ENCODE data around the gene PROM2. TPM values are rescaled to one million over a fixed set of nuclear protein-coding genes. Genes with fewer than 3 reads are reported as not detected.

The PROM2 gene
- total RNA-seq, 2 experiments from 2014 or later: 0.23 to 0.44 TPM

DNA sequence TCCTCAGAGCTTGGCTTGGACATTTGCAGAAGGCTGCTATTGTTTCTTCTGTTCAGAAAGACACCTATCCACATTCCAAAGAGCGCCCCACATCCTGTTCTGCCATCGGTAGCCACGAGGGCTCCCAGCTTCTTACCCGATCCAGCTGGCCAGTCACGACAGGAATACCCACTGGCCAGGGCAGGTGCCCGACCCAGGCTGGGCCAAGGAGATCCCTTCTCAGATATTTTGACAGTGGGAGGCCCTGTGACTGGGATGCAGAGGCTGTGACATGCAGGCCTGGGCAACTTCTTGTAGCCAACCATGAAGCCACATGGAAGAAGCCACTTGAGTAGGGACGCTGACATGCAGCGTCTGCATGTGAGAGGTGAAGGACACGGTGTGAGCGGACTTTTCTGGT lies 57.4 kb downstream of the PROM2 start:
- Mint-ChIP-seq H3K27me3 (no peaks in the 10 kb centered on the region), H3K4me1 (no peaks in the 10 kb centered on the region), H3K36me3 (ENCODE audit: low read depth) (no peaks in the 10 kb centered on the region), H3K4me3 (no peak overlapping the region), H3K27ac (no peak overlapping the region), H3K9me3 (ENCODE audit: low read depth) (no peaks in the 10 kb centered on the region)
- ChIA-PET CTCF (no interaction called here), POLR2A (interaction anchor here (0.6 kb wide), 1 partner anchor 70 kb away, joined by 3 read pairs; no protein-coding TSS in a partner anchor)
- ATAC-seq: no peak
- no peak for DNase-seq
- intact Hi-C loops (cut with DNase I, micrococcal nuclease): no loop called here

- no peaks in the 10 kb centered on the region for H3K27me3 Mint-ChIP-seq
- ATAC-seq: no peak
- H3K36me3 Mint-ChIP-seq (ENCODE audit: low read depth): no peaks in the 10 kb centered on the region
- CTCF ChIA-PET: no interaction called here
- no peak overlapping the region for H3K4me3 Mint-ChIP-seq
- no peaks in the 10 kb centered on the region for H3K9me3 Mint-ChIP-seq (ENCODE audit: low read depth)
- DNase-seq: no peak
- no peak overlapping the region for H3K27ac Mint-ChIP-seq
- POLR2A ChIA-PET: no interaction called here
- H3K4me1 Mint-ChIP-seq: no peaks in the 10 kb centered on the region
- intact Hi-C loops (cut with DNase I, micrococcal nuclease): no loop called here
Measured at GRCh38 chr2:95332036-95332435, 57.8 kb downstream of the PROM2 start.

DNA sequence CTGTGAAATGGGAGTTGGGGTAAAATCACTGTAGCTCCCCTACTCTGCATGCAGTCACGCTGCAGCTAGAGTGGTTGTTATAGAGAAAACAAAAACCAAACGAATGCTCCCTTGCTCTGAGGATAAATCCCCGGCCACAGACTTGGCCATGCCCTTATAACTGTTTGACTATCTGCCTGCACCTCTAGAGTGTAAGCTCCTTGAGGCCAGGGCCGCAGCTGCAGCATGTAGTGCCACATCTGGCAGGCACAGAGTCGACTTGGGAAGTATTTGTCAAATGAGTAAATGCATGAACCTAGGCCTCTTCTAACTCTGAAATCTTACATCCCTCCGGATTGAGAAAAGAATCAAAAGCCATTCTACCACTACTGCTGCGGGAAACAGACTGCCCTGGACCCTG lies 58.8 kb downstream of the PROM2 start:
- Mint-ChIP-seq H3K36me3 (ENCODE audit: low read depth) (no peaks in the 10 kb centered on the region), H3K4me1 (no peaks in the 10 kb centered on the region)

GRCh38 chr2:95333888-95334338 lies 59.7 kb downstream of the PROM2 start:
- ChIA-PET CTCF (no interaction called here), POLR2A (no interaction called here)
- intact Hi-C loops (cut with DNase I, micrococcal nuclease): no loop called here
- H3K36me3 Mint-ChIP-seq (ENCODE audit: low read depth): no peaks in the 10 kb centered on the region
- ATAC-seq (no peak), DNase-seq (no peak)
- no peaks in the 10 kb centered on the region for H3K27me3 Mint-ChIP-seq
- H3K27ac Mint-ChIP-seq: no peak overlapping the region
- H3K4me1 Mint-ChIP-seq: no peaks in the 10 kb centered on the region
- H3K4me3 Mint-ChIP-seq: no peak overlapping the region
- H3K9me3 Mint-ChIP-seq (ENCODE audit: low read depth): no peaks in the 10 kb centered on the region

More for the DNA sequence above, 58.8 kb downstream of the PROM2 start:
- no peak for DNase-seq
- H3K27ac Mint-ChIP-seq: no peak overlapping the region
- H3K9me3 Mint-ChIP-seq (ENCODE audit: low read depth): no peaks in the 10 kb centered on the region
- no peak for ATAC-seq
- intact Hi-C loops (cut with DNase I, micrococcal nuclease): no loop called here
- no peaks in the 10 kb centered on the region for H3K27me3 Mint-ChIP-seq
- H3K4me3 Mint-ChIP-seq: no peak overlapping the region
- ChIA-PET POLR2A (no interaction called here), CTCF (no interaction called here)

GRCh38 chr2:95334916-95335641 lies 60.8 kb downstream of the PROM2 start:
- intact Hi-C loops (cut with DNase I, micrococcal nuclease): no loop called here
- H3K27ac Mint-ChIP-seq: no peak overlapping the region
- peaks cover 2% of the 10 kb centered on the region for H3K27me3 Mint-ChIP-seq
- DNase-seq (no peak), ATAC-seq (no peak)
- H3K36me3 Mint-ChIP-seq (ENCODE audit: low read depth): no peaks in the 10 kb centered on the region
- no peaks in the 10 kb centered on the region for H3K9me3 Mint-ChIP-seq (ENCODE audit: low read depth)
- CTCF ChIA-PET: no interaction called here
- POLR2A ChIA-PET: no interaction called here
- no peak overlapping the region for H3K4me3 Mint-ChIP-seq
- H3K4me1 Mint-ChIP-seq: no peaks in the 10 kb centered on the region

GRCh38 chr2:95336406-95336805 lies 62.2 kb downstream of the PROM2 start:
- POLR2A ChIA-PET: no interaction called here
- Mint-ChIP-seq H3K27ac (no peak overlapping the region), H3K27me3 (peaks cover 3% of the 10 kb centered on the region), H3K4me1 (no peaks in the 10 kb centered on the region), H3K9me3 (ENCODE audit: low read depth) (no peaks in the 10 kb centered on the region), H3K4me3 (no peak overlapping the region), H3K36me3 (ENCODE audit: low read depth) (no peaks in the 10 kb centered on the region)
- no peak for ATAC-seq
- CTCF ChIA-PET: no interaction called here
- DNase-seq: no peak
- intact Hi-C loops (cut with DNase I, micrococcal nuclease): no loop called here

DNA sequence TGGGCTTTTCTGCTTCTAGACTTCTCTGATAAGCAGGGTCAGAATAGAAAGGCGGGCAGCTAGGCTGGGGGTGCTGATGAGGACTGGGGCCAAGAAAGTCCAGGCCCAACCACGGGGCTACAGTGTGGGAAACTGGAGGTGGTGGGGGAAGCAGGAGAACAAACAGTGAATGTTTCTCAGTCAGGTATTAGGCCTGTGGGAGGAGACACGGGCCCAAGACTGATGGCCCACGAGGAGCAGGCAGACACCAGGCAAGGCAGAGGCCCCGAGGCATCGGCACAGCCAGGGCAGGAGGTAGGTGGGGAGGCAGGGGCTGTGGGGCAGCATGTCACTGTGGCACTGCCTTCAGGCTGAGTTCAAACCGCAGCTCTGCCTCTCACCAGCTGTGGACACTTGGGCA lies 63.6 kb downstream of the PROM2 start:
- DNase-seq: no peak
- intact Hi-C loops (cut with DNase I, micrococcal nuclease): no loop called here
- no peaks in the 10 kb centered on the region for H3K4me1 Mint-ChIP-seq
- CTCF ChIA-PET: interaction anchor here (1.2 kb wide), 1 partner anchor 315 kb away, joined by 4 read pairs; no protein-coding TSS in a partner anchor
- H3K27ac Mint-ChIP-seq: no peak overlapping the region
- no peak overlapping the region for H3K4me3 Mint-ChIP-seq
- no peaks in the 10 kb centered on the region for H3K36me3 Mint-ChIP-seq (ENCODE audit: low read depth)
- H3K27me3 Mint-ChIP-seq: peaks cover 11% of the 10 kb centered on the region
- POLR2A ChIA-PET: no interaction called here
- ATAC-seq: no peak
- no peaks in the 10 kb centered on the region for H3K9me3 Mint-ChIP-seq (ENCODE audit: low read depth)

Other genes starting within 250 kb of the PROM2 start
- 10 to 100 TPM; 35.4 to 43.3 TPM for gene MAL, start 248.7 kb upstream of the PROM2 start, total RNA-seq
- 10 to 100 TPM; 90.7 to 97.1 TPM for gene MRPS5, start 152.6 kb upstream of the PROM2 start, total RNA-seq
- gene ZNF514, start 114.6 kb upstream of the PROM2 start, total RNA-seq: 1 to 10 TPM; 7.0 to 8.8 TPM
- 1 to 10 TPM; 4.3 to 5.1 TPM for gene ZNF2, start 108.6 kb upstream of the PROM2 start, total RNA-seq
- gene ZNF892, start 66.9 kb upstream of the PROM2 start, total RNA-seq: 1 to 10 TPM; 3.2 to 3.8 TPM
- gene KCNIP3, start 22.9 kb downstream of the PROM2 start, total RNA-seq: not detected
- 10 to 100 TPM; 37.9 to 41.2 TPM for gene FAHD2A, start 128.3 kb downstream of the PROM2 start, total RNA-seq
- not detected for gene TRIM43B, start 210.3 kb downstream of the PROM2 start, total RNA-seq

Data from activated CD4-positive, alpha-beta T cell treated with anti-CD3 and anti-CD28 coated beads for 36 hours (primary cell).